DOHH2 (cell line): ENCODE measurements around the gene PSD4.

Experiments used
- H3F3A ChIP-seq: fragments of 200-600 bp; sonication (generic), shearing (Covaris generic); 2 replicates; pipeline ENCODE4 v1.6.0; 2016; ENCODE audit warnings: antibody characterized with exemption, mild to moderate bottlenecking; ENCODE audit not compliant: control insufficient read depth, insufficient read depth
- H3K27ac ChIP-seq: fragments of 200-600 bp; sonication (generic); 2 replicates; pipeline ENCODE4 v1.5.1; 2014; ENCODE audit warnings: low read depth, mild to moderate bottlenecking, low read length, moderate library complexity
- H3K27me3 ChIP-seq: fragments of 200-600 bp; sonication (generic); 2 replicates; pipeline ENCODE4 v1.6.1; 2014; ENCODE audit warnings: mild to moderate bottlenecking, low read length, mixed read lengths; ENCODE audit not compliant: control insufficient read depth
- H3K36me3 ChIP-seq: fragments of 200-600 bp; sonication (generic); 2 replicates; pipeline ENCODE4 v1.6.1; 2014; ENCODE audit warnings: mild to moderate bottlenecking, low read length, moderate library complexity, mixed read lengths; ENCODE audit not compliant: control insufficient read depth
- H3K4me1 ChIP-seq: fragments of 200-600 bp; sonication (generic); 2 replicates; pipeline ENCODE4 v1.6.1; 2014; ENCODE audit warnings: mild to moderate bottlenecking, low read length, mixed read lengths; ENCODE audit not compliant: control insufficient read depth
- H3K4me2 ChIP-seq: fragments of 200-600 bp; sonication (generic); 2 replicates; pipeline ENCODE4 v1.6.0; 2014; ENCODE audit warnings: mild to moderate bottlenecking, low read length, moderate library complexity
- H3K4me3 ChIP-seq: fragments of 200-600 bp; sonication (generic); 2 replicates; pipeline ENCODE4 v1.5.1; 2014; ENCODE audit warnings: mild to moderate bottlenecking, low read length, mixed read lengths
- H3K79me2 ChIP-seq: fragments of 200-600 bp; sonication (generic); 2 replicates; pipeline ENCODE4 v1.6.1; 2014; ENCODE audit warnings: mild to moderate bottlenecking, low read length, mixed read lengths; ENCODE audit not compliant: control insufficient read depth
- H3K9me2 ChIP-seq: fragments of 200-600 bp; sonication (generic); replicated peaks from 2 replicates; pipeline ENCODE4 v1.6.1; 2014; ENCODE audit warnings: mild to moderate bottlenecking, low read length, mixed read lengths; ENCODE audit not compliant: control insufficient read depth
- H3K9me3 ChIP-seq: fragments of 200-600 bp; sonication (generic); 2 replicates; pipeline ENCODE4 v1.6.1; 2014; ENCODE audit warnings: antibody characterized with exemption, low read length, mixed read lengths; ENCODE audit not compliant: control insufficient read depth, insufficient read depth
- H4K20me1 ChIP-seq: fragments of 200-600 bp; sonication (generic); 2 replicates; pipeline ENCODE4 v1.6.0; 2014; ENCODE audit warnings: low read depth, mild to moderate bottlenecking, antibody characterized with exemption, low read length, moderate library complexity; ENCODE audit not compliant: control insufficient read depth, insufficient read depth
- EZH2phosphoT487 ChIP-seq: fragments of 200-600 bp; sonication (generic); IDR thresholded peaks from 2 replicates; pipeline ENCODE4 v1.6.1; 2017; ENCODE audit warnings: borderline replicate concordance, mild to moderate bottlenecking, antibody characterized with exemption, low read length, moderate library complexity, mixed read lengths
- TF ChIP-seq, protein P1 (sequence below): fragments of 200-600 bp; sonication (generic); IDR thresholded peaks from one replicate; pipeline ENCODE4 v1.5.1; 2014; ENCODE audit warnings: antibody characterized with exemption, mild to moderate bottlenecking, low read depth, low read length; ENCODE audit not compliant: poor library complexity, severe bottlenecking

PSD4 gene

GRCh38 chr2:113190871-113191270 is 17.1 kb downstream of the PSD4 start:
- Histone ChIP-seq H3K9me2 (no peaks in the 10 kb centered on the region), H3K27me3 (no peaks in the 10 kb centered on the region), H3K27ac (no peak overlapping the region), H3K79me2 (peaks cover 31% of the 10 kb centered on the region), H3F3A (no peaks in the 10 kb centered on the region), H3K36me3 (peaks cover 81% of the 10 kb centered on the region), H3K9me3 (no peaks in the 10 kb centered on the region), H4K20me1 (no peaks in the 10 kb centered on the region), H3K4me3 (no peak overlapping the region), H3K4me1 (0 out of 2 replicates have a peak, but pooled peaks cover 4% of the 10 kb centered on the region), H3K4me2 (no peak overlapping the region)
- TF ChIP-seq, protein P1, sequence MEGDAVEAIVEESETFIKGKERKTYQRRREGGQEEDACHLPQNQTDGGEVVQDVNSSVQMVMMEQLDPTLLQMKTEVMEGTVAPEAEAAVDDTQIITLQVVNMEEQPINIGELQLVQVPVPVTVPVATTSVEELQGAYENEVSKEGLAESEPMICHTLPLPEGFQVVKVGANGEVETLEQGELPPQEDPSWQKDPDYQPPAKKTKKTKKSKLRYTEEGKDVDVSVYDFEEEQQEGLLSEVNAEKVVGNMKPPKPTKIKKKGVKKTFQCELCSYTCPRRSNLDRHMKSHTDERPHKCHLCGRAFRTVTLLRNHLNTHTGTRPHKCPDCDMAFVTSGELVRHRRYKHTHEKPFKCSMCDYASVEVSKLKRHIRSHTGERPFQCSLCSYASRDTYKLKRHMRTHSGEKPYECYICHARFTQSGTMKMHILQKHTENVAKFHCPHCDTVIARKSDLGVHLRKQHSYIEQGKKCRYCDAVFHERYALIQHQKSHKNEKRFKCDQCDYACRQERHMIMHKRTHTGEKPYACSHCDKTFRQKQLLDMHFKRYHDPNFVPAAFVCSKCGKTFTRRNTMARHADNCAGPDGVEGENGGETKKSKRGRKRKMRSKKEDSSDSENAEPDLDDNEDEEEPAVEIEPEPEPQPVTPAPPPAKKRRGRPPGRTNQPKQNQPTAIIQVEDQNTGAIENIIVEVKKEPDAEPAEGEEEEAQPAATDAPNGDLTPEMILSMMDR, result no peak
- no peak for TF ChIP-seq EZH2phosphoT487

- Histone ChIP-seq H3K27ac (no peak overlapping the region), H3K4me1 (0 out of 2 replicates have a peak, but pooled peaks cover 4% of the 10 kb centered on the region), H3K4me2 (no peak overlapping the region), H3K4me3 (no peak overlapping the region), H3K79me2 (peaks cover 24% of the 10 kb centered on the region), H4K20me1 (no peaks in the 10 kb centered on the region), H3K9me3 (no peaks in the 10 kb centered on the region), H3K36me3 (peaks cover 82% of the 10 kb centered on the region), H3K27me3 (no peaks in the 10 kb centered on the region), H3K9me2 (no peaks in the 10 kb centered on the region), H3F3A (no peaks in the 10 kb centered on the region)
- TF ChIP-seq, protein P1, result peak; percentile 30
- no peak for TF ChIP-seq EZH2phosphoT487
Observed at GRCh38 chr2:113192459-113193100, 18.8 kb downstream of the PSD4 start.

- Histone ChIP-seq H3K27me3 (no peaks in the 10 kb centered on the region), H3K4me3 (no peak overlapping the region), H4K20me1 (no peaks in the 10 kb centered on the region), H3K79me2 (peaks cover 3% of the 10 kb centered on the region), H3F3A (no peaks in the 10 kb centered on the region), H3K9me3 (no peaks in the 10 kb centered on the region), H3K27ac (no peak overlapping the region), H3K36me3 (peaks cover 93% of the 10 kb centered on the region), H3K4me1 (peaks cover 10% of the 10 kb centered on the region), H3K4me2 (no peak overlapping the region), H3K9me2 (no peaks in the 10 kb centered on the region)
- no peak for TF ChIP-seq EZH2phosphoT487
- TF ChIP-seq, protein P1, result no peak
Observed at GRCh38 chr2:113195923-113196501, 22.2 kb downstream of the PSD4 start.
